T47D (cell line): ENCODE measurements around the gene TBX10.
A peak's percentile ranks its signal among the peaks of the same experiment; 100 is the strongest.

Source experiments
- DNase-seq, 2 experiments: peaks; one replicate each; pipeline versions ENCODE4 v3.0.0 to v3.0.0-alpha.2; 2011 to 2012; ENCODE audit warnings: low read depth in 1 of 2, low spot score in 1 of 2
- JUND ChIP-seq: IDR thresholded peaks from 2 replicates; pipeline ENCODE4 v1.6.1; 2012; ENCODE audit warnings: low read depth
- in situ Hi-C: cut with HindIII; loops from 2 replicates; pipeline ENCODE4 v1.10.0; 2016; ENCODE audit warnings: low sequenced_read_pairs, low pct_unique_long_range_greater_than_20kb

Gene TBX10

DNA sequence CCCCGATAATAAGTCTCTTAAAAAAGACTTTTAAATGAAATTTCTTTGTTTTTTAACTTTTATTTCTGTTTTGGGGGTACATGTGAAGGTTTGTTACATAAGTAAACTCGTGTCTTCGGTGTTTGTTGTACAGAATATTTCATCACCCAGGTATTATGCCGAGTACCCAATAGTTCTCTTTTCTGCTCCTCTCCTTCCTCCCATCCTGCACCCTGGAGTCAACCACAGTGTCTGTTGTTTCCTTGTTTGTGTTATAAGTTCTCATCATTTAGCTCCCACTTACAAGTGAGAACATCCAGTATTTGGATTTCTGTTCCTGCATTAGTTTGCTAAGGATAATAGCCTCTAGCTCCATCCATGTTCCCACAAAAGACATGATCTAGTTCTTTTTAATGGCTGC, 57.6 kb downstream of the TBX10 start:
- peak in 1 of 2 experiments; percentile 83 for DNase-seq
- no peak for TF ChIP-seq JUND
- in situ Hi-C loops = no loop called here

DNA sequence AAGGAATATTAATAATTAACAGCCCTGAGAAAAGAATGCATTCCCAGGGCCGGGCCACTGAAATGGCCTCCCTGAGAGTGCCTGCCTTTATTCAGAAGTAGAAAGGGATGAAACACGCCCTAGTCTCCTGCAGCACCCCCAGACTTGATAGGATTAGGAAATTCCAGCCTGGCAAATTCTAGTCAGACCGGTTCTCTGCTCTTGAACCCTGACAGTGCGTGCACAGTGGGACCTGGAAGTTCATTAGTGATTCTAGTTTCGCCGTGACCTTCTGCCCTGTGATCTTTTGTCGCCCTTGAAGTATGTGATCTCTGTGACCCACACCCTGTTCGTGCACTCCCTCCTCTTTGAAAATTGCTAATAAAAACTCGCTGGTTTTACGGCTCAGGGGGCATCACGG, 58.1 kb downstream of the TBX10 start:
- no peak for DNase-seq
- in situ Hi-C loops = no loop called here
- TF ChIP-seq JUND = no peak
